Activated naive CD4-positive, alpha-beta T cell treated with Interleukin-2 at 50 U/mL for 16 hours (primary cell): ENCODE results near the gene SND1.

ENCODE experiments used
- DNase-seq: peaks from one replicate; pipeline ENCODE4 v3.0.0-alpha.2; 2020

Gene SND1

DNA sequence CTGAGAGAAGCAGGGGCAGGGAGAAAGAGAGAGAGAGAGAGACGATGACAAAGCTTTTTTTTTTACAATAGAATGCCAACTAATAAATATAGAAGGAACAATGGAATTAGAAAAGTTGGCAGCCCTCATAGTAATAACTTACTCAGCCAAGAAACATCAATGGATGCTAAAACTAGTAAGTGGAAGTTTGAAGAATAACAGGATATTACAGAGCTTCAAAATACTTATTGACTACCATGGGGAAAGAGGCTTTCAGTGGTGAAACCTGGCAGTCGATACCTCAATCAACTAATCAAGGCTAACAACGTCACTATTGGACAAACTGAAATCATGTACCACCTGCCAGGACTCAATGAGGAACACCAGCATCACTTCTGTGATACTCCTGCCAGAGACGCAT is 479.7 kb downstream of the SND1 start:
- DNase-seq: no peak

DNA sequence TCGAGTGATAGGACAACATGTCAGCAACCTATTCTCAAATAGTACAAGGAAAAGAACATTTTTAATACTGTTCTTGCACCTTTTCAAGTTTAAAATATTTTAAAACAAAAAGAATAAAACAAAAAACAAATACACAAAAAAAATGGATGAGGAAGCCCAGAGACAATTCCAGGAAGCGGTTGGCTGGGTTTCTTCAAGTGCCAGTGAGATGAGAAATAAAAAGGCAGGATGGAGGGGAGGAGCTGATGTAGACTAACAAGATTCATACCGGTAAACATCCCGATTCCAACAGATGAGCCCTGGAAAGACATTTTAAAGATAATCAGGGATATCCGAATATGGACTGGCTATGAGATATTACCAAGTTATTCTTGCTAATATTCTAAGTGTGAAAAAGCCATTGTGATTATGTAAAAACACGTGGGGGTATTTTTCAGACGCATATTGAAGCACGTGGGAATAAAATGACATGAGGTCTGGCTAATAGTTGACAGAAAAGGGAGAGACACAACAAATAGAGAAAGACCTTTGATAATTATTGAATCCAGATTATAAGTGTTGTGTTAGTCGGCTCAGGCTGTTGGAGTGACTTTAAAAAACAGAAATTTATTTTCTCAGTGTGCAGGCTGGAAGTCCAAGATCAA is 480.6 kb downstream of the SND1 start:
- DNase-seq: no peak

DNA sequence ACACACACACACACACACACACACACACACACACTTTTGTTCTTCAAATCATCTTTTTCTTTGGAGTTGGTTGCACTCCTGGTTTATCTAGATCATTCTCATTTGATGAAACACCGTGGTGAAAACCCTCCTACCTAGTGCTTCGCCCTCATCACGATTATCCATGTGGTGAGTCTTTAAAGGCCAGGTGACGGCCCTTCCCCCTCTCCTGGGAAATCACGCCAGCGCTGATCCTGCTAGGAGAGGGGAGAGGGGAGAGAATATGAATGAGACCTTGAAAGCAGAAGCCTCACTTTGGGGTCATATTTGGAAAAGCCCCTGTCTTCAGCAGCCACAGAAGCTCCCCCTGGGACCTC is 483.1 kb downstream of the SND1 start:
- no peak for DNase-seq

DNA sequence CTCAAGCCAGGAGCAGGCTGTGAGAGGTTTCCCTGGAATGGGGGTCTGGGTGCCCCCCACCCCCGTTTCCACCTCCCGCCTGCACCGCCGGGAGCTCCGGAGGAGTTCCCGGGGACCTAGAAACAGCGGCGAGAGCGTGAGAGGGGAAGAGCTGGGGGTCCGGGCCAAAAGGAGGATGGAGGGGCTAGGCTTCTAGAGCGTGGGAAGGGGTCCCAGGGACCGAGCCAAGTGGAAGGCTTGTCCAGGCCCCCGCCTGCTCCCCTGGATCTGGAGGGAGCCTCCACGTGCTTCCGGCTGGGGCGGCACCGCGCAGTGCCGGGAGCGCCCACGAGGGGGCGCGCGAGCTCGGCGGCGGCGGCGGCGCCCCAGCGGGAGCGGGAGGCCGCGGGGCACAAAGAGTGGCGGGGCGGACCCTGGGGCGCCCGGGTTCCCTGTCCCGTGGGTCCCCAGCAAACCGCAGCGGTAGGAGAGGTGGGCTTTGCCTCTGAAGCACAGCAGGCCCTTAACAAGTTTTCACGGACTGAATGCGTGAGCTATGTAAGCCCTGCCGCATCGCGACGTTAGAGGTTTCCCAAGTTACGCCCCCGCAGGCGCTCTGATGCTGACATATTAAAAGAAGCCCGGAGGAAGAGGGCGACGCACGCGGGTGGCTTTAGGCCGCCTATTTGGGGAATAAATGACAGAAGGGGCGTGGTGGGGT is 483.7 kb downstream of the SND1 start:
- peak; percentile 71 for DNase-seq

DNA sequence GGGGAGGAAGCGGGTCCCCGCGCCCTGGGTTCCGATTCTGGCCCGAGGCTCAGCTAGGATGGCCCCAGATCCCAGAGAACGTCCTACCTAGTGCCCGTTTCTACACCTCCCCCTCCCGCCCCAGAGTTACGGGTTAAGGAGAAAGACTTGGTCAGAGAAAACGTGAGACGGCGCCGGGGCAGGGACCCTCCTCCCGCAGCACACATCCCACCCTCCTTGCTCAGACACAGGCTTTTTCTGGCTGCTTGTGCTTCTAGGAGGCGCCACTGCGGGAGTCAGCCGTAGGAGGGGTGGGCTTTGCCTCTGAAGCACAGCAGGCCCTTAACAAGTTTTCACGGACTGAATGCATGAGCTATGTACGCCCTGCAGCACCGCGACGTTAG is 484.2 kb downstream of the SND1 start:
- DNase-seq: no peak

DNA sequence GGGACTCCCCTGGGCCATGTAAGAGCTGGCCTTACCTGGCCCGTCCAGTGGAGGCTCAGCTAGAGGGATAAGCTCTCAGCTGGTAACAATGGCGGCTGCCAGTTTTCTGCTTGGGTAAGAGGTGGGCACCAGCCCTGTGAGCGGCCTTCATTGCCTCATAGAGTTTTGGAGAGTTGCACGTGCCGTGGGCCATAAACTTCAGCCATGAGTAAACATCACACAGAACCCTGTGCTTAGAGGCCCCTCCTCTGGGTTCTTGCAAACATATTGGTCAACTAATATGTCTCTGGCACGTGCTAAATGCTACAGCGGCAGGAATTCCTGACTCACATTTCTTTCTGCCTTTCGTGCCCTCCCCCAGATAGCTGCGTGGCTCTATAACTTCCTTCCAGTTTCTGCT is 485.2 kb downstream of the SND1 start:
- DNase-seq: no peak

DNA sequence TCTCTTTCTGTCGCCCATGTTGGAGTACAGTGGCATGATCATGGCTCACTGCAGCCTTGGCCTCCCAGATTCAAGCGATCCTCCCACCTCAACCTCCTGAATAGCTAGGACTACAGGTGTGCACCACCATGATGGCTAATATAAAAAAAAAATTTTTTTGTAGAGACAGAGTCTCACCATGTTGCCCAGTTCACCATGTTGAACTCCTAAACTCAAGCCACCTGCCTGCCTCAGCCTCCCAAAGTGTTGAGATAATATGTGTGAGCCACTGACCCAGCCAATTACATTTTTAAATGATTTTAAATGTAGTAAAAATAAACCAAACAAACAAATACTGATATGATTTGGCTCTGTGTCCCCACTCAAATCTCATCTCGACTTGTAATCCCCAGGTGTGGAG is 487.4 kb downstream of the SND1 start:
- no peak for DNase-seq

DNA sequence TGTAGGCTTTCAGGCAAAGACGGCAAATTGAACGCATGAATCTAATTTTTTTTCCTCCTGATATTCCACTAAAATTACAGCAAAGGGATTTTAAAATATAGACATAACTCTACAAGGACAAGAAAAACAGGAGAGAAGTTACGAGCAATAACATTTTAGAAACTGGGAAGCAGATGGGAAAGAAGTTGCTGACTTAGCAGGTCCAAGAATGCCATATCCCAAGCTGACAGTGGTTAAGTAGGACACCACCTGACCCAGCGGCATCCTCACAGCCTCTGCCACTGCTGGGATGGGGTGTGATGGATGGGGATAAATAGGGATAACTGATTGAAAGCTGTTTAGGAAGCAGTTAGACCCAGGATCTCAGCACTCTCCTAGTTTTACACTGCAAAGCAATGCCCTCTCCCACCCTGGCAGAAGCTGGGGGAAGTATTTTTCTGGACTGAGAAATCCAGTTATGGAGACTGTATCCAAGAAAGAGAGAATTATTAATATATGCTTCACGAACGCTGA is 489.7 kb downstream of the SND1 start:
- DNase-seq: no peak
